Motor neuron (in vitro differentiated cells): ENCODE results near the gene TBCEL. TPM values are rescaled to one million over a fixed set of nuclear protein-coding genes. Genes with fewer than 3 reads are reported as not detected.

Source experiments
- ATAC-seq, 8 experiments: fragments of 200-7000 bp; cut with Tn5 transposase; replicated peaks in 6 of 8; 2 replicates each; pipeline ENCODE4 v1.8.0; 2021; ENCODE audit warnings: mild to moderate bottlenecking in 8 of 8, moderate library complexity in 8 of 8
- H3K27ac ChIP-seq, 2 donors: fragments of 250-450 bp; sonication (Bioruptor Pico); 2 replicates each; pipeline ENCODE4 v1.9.0; 2021; ENCODE audit warnings: antibody characterized with exemption in 2 of 2, mild to moderate bottlenecking in 2 of 2, moderate library complexity in 1 of 2
- H3K4me1 ChIP-seq, 2 donors: fragments of 250-450 bp; sonication (Bioruptor Pico); replicated peaks in 1 of 2; 2 replicates each; pipeline ENCODE4 v1.6.1; 2021; ENCODE audit warnings: antibody characterized with exemption in 2 of 2, mild to moderate bottlenecking in 2 of 2, moderate library complexity in 1 of 2
- H3K4me3 ChIP-seq, 5 donors: fragments of 250-450 bp; sonication (Bioruptor Pico); 2 replicates each; pipeline ENCODE4 v1.9.0; 2021; ENCODE audit warnings: antibody characterized with exemption in 5 of 5, mild to moderate bottlenecking in 5 of 5, moderate library complexity in 4 of 5
- WGBS, 10 experiments: fragments of 450-650 bp; shearing (Covaris generic); methylation state at CpG; one replicate each; pipeline ENCODE4 v1.0.0; 2022; 5-methylcytosine and 5-hydroxymethylcytosine counted together
- in situ Hi-C, 9 experiments: fragments of 400-800 bp; cut with MboI; loops; one replicate each; pipeline ENCODE4 v1.15.0; 2021; ENCODE audit warnings: low sequenced_read_pairs in 9 of 9, low pct_unique_long_range_greater_than_20kb in 2 of 9; ENCODE audit not compliant: unreplicated experiment in 9 of 9
- total RNA-seq, 8 experiments: library from RNA; unstranded; fragments of 300-600 nt; gene quantifications; 2 replicates each; pipeline versions ENCODE4 v1.2.3 to v1.2.4, GENCODE V29; 2022

The TBCEL gene
- total RNA-seq, 8 experiments from 2014 or later: 22.0 to 56.5 (median 28.3) TPM

- ATAC-seq: no peak
- in situ Hi-C loops: no loop called here
- H3K27ac ChIP-seq: no peak overlapping the region
- no peak overlapping the region for H3K4me3 ChIP-seq
- H3K4me1 ChIP-seq: no peaks in the 10 kb centered on the region
- WGBS, 10 experiments: 77 to 100% (median 96%) methylated on average over 1 to 2 of the region's 2 CpGs
Observed at GRCh38 chr11:121054266-121054665, 30.4 kb downstream of the TBCEL start.

- ATAC-seq: no peak
- in situ Hi-C loops: no loop called here
- Histone ChIP-seq H3K4me1 (no peaks in the 10 kb centered on the region), H3K27ac (no peak overlapping the region), H3K4me3 (no peak overlapping the region)
- 90 to 100% (median 100%) methylated on average over 1 to 3 of the region's 3 CpGs; no CpG with 5 or more reads in 1 of the 10 experiments for WGBS, 10 experiments
Observed at GRCh38 chr11:121055076-121055475, 31.2 kb downstream of the TBCEL start.

GRCh38 chr11:121057922-121058321, 34.0 kb downstream of the TBCEL start:
- WGBS, 10 experiments: 55 to 100% (median 82%) methylated on average over 2 to 4 of the region's 4 CpGs; no CpG with 5 or more reads in 2 of the 10 experiments
- ATAC-seq: no peak
- in situ Hi-C loops: no loop called here
- H3K4me1 ChIP-seq: no peaks in the 10 kb centered on the region
- H3K4me3 ChIP-seq: no peak overlapping the region
- no peak overlapping the region for H3K27ac ChIP-seq

- 83 to 100% (median 95%) methylated on average over 2 to 3 of the region's 3 CpGs for WGBS, 10 experiments
- in situ Hi-C loops: no loop called here
- no peaks in the 10 kb centered on the region for H3K4me1 ChIP-seq
- no peak overlapping the region for H3K4me3 ChIP-seq
- ATAC-seq: no peak
- no peak overlapping the region for H3K27ac ChIP-seq
Observed at GRCh38 chr11:121058941-121059340, 35.0 kb downstream of the TBCEL start.

GRCh38 chr11:121059605-121060004, 35.7 kb downstream of the TBCEL start:
- Histone ChIP-seq H3K4me1 (no peaks in the 10 kb centered on the region), H3K4me3 (no peak overlapping the region), H3K27ac (no peak overlapping the region)
- in situ Hi-C loops: no loop called here
- 88 to 100% (median 100%) methylated on average over 1 to 3 of the region's 3 CpGs for WGBS, 10 experiments
- no peak for ATAC-seq

- Histone ChIP-seq H3K4me1 (no peaks in the 10 kb centered on the region), H3K27ac (no peak overlapping the region), H3K4me3 (no peak overlapping the region)
- in situ Hi-C loops: no loop called here
- WGBS, 10 experiments: 70 to 100% (median 93%) methylated on average over 1 to 2 of the region's 2 CpGs; no CpG with 5 or more reads in 3 of the 10 experiments
- ATAC-seq: no peak
Observed at GRCh38 chr11:121063728-121064127, 39.8 kb downstream of the TBCEL start.

- 89 to 100% (median 94%) methylated on average over 1 to 3 of the region's 3 CpGs; no CpG with 5 or more reads in 1 of the 10 experiments for WGBS, 10 experiments
- ATAC-seq: no peak
- in situ Hi-C loops: no loop called here
Observed at GRCh38 chr11:121066623-121067022, 42.7 kb downstream of the TBCEL start.

GRCh38 chr11:121067026-121067425, 43.1 kb downstream of the TBCEL start:
- no peak overlapping the region for H3K4me3 ChIP-seq
- WGBS, 10 experiments: 31 to 100% (median 80%) methylated on average over 2 to 3 of the region's 3 CpGs
- H3K4me1 ChIP-seq: peaks cover 10 to 13% of the 10 kb centered on the region in 2 donors
- H3K27ac ChIP-seq: no peak overlapping the region
- in situ Hi-C loops: no loop called here
- no peak for ATAC-seq

More at GRCh38 chr11:121066623-121067022, 42.7 kb downstream of the TBCEL start:
- H3K4me1 ChIP-seq: peaks cover 8 to 9% of the 10 kb centered on the region in 2 donors
- H3K4me3 ChIP-seq: no peak overlapping the region
- H3K27ac ChIP-seq: no peak overlapping the region

GRCh38 chr11:121067453-121067852, 43.6 kb downstream of the TBCEL start:
- Histone ChIP-seq H3K27ac (no peak overlapping the region), H3K4me1 (peaks cover 14% of the 10 kb centered on the region in 2 donors), H3K4me3 (no peak overlapping the region)
- in situ Hi-C loops: no loop called here
- no peak for ATAC-seq
- WGBS, 10 experiments: 50 to 87% (median 77%) methylated on average over 1 to 2 of the region's 2 CpGs; no CpG with 5 or more reads in 2 of the 10 experiments

GRCh38 chr11:121067962-121068647, 44.2 kb downstream of the TBCEL start:
- peaks cover 14 to 15% of the 10 kb centered on the region in 2 donors for H3K4me1 ChIP-seq
- no peak overlapping the region for H3K4me3 ChIP-seq
- in situ Hi-C loops: no loop called here
- no peak for ATAC-seq
- WGBS, 10 experiments: 75 to 100% (median 93%) methylated on average over 2 to 6 of the region's 6 CpGs; no CpG with 5 or more reads in 2 of the 10 experiments
- H3K27ac ChIP-seq: no peak overlapping the region

- no peak for ATAC-seq
- no peak overlapping the region for H3K27ac ChIP-seq
- WGBS, 10 experiments: 83 to 100% (median 95%) methylated on average over 1 to 6 of the region's 6 CpGs; no CpG with 5 or more reads in 2 of the 10 experiments
- in situ Hi-C loops: no loop called here
- peaks cover 14 to 15% of the 10 kb centered on the region in 2 donors for H3K4me1 ChIP-seq
- no peak overlapping the region for H3K4me3 ChIP-seq
Observed at GRCh38 chr11:121068787-121069186, 44.9 kb downstream of the TBCEL start.

- WGBS, 10 experiments: 0 to 94% (median 77%) methylated on average over 1 to 2 of the region's 2 CpGs; no CpG with 5 or more reads in 2 of the 10 experiments
- in situ Hi-C loops: no loop called here
- H3K4me3 ChIP-seq: no peak overlapping the region
- ATAC-seq: peak in 1 of 8 experiments; percentile 5
- peaks cover 14 to 15% of the 10 kb centered on the region in 2 donors for H3K4me1 ChIP-seq
- H3K27ac ChIP-seq: peak overlapping the region; percentile 63 to 73
Observed at GRCh38 chr11:121070951-121071845, 47.3 kb downstream of the TBCEL start.

GRCh38 chr11:121071846-121072450, 48.0 kb downstream of the TBCEL start:
- peak in 5 of 8 experiments; percentile 98 to 99 (median 99) for ATAC-seq
- 13 to 80% (median 25%) methylated on average over 1 to 5 of the region's 5 CpGs; no CpG with 5 or more reads in 1 of the 10 experiments for WGBS, 10 experiments

More at GRCh38 chr11:121071846-121072450, 48.0 kb downstream of the TBCEL start:
- Histone ChIP-seq H3K4me3 (no peak overlapping the region), H3K4me1 (peaks cover 14 to 15% of the 10 kb centered on the region in 2 donors), H3K27ac (peak overlapping the region; percentile 63 to 73)
- in situ Hi-C loops: no loop called here
